Measurements from ENCODE around the gene IGF1R.
A peak's percentile ranks its signal among the peaks of the same experiment; 100 is the strongest.

IGF1R gene

GRCh38 chr15:98830034-98830634 lies 181.8 kb downstream of the IGF1R start:
- DNase-seq (ENCODE audit: low spot score): no peak

DNA sequence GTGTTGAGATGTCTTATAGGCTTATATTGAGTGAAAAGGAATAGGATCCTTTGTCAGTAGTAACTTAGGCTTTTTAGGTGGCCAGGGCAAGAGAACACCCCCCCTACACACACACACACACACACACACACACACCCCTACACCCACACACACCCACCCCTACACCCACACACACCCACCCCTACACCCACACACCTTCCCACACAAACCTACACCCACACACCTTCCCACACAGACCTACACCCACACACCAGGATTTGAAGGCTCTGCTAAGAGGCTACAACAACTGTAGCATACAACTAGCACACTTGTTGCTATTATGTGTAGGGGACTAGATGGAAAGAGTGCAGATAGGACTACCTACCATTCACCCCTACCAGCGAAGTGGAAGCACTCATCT lies 186.6 kb downstream of the IGF1R start:
- no peak for DNase-seq (ENCODE audit: low spot score)

- no peak for DNase-seq (ENCODE audit: low spot score)
Observed at GRCh38 chr15:98835876-98836275, 187.5 kb downstream of the IGF1R start.

GRCh38 chr15:98838387-98839259 lies 190.3 kb downstream of the IGF1R start:
- DNase-seq (ENCODE audit: low spot score): no peak

- DNase-seq (ENCODE audit: low spot score): no peak
Observed at GRCh38 chr15:98840053-98840452, 191.7 kb downstream of the IGF1R start.

DNA sequence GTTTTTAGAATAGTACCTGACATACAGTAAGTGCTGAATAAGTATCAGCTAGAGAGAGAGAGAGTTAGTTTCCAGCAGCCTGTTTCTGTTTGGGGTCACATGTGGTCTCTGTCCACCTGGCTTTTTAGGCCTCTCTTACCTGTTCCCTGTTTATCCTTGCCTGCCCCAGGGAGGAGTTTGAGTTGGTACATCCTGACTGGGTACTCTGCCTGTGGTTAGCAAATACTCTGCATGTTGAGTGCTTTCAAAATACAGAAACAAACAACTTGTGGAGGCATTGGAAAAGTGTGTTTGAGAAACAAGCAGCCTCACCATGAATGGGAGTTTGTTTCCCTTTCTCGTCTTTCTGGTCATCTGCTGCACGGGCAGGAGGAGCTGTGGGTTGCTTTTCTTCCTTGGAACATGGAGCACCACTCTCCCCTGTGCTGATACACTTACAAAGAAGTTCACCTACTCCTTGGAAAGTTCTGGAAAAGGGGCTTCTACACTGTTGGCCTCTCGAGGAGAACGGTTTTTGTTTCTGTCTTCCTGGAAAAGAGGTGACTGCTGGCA lies 193.2 kb downstream of the IGF1R start:
- DNase-seq (ENCODE audit: low spot score): no peak

- DNase-seq (ENCODE audit: low spot score): no peak
Observed at GRCh38 chr15:98842192-98842972, 194.0 kb downstream of the IGF1R start.

DNA sequence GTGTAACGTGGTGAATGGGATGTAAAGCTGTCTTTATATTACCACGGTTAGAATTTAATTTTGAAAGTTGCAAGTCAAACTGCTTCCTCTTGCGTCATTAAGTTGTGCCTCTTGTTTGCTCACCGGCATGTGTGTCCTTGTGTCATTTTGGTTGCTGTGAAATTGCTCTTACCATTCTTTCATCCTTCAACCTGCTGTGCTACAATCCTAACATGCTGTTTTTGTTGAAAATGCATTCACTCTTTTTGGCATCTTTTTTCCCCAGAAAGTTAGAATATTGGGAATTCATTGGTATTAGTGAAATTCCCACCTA lies 194.6 kb downstream of the IGF1R start:
- no peak for DNase-seq (ENCODE audit: low spot score)

DNA sequence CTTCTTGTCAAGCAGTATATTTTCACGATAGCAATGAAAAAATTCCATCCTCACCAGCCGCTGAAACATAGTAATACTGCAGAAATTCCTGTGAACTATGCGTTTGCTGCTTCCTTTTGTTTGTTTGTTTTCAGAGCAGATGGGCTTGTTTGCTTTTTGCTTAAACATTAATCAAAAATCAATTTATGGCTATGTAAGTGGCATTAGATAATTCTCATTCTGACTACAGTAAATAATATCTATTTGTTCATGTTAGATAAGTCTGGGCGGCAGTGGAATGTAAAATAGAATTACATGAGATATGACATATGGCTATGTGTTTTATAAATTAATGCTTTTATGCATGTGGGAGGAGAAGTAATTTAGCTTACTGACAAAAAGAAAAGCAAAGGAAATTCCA lies 195.5 kb downstream of the IGF1R start:
- DNase-seq (ENCODE audit: low spot score): no peak

DNA sequence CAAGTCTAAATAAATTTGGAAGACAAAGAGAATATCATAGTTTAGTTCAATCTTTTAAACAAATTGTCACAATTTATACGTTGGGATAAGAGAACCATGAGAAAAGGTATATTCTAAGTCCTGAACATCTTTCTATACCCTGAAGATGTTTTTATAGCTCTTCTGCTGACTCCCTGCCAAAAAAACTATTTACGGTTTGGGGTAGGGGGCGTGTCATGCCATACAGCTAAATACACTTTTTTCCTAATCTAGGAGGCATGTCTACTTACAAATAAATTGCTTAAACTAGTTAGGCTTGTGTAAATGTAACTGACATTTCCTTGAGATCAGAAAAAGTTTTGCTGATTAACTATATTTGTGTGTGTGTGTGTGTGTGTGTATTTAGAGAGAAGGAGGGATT lies 195.9 kb downstream of the IGF1R start:
- no peak for DNase-seq (ENCODE audit: low spot score)

DNA sequence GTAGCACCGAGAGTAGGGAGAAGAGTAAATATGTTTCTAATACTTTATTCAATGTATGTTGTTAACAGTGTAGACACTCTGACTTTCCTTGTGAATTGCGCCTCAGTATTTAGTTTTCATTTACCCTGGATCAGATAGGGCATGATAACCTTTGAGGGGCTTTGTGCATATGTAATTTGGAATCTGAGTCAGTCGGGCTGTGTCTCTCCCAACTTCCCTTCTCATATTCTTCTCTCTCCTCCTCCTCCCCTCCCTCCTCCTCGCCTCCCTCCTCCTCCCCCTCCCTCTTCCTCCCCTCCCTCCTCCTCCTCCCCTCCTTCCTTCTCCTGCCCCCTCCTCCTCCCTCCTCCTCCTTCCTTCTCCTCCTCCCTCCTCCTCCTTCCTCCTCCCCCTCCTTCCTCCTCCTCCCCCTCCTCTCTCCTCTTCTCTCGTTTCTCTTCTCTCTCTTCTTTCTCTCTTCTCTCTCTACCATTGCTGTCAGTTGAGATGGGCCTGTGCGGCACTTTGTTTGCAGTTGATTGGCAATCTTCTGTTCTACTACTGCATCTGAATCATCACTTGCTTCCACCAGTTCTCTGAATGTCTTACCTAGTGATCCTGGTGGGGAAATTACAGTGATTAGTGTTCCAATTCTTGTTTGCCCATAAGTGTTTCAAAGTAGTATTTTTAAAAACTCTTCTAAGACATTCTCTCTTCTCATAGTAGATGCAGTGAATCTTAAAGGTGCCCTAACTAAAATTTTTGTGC lies 197.0 kb downstream of the IGF1R start:
- no peak for DNase-seq (ENCODE audit: low spot score)

DNA sequence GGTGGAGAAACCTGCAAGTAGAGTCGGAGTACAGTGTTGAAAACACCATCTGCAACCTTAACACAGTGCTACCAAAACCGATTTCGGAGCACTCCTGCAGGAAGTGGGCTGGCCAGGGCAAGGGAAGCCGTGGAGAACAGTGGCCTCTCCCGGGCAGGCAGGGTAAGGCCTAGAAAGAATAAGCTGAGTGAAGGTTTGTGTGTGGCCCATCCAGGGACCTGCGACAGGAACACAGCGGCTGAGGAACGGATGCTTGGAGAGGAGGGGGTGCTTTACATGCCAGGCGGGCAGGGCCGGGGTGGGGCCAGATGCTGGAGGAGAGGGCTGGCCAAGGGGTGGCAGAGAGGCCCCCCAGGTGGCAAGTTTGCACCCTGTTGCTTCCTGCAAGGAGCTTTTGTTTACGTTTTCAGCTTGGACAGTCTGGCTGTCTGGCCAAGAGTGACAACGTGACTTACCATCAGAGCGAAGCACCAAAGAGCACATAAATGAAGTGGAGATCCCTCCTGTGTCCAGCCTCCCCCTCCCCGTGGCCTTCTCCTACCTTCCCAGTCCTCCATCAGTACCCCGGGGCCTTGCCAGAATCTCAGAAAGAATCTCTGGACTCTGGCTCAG lies 202.7 kb downstream of the IGF1R start:
- DNase-seq (ENCODE audit: low spot score): peak; percentile 48

DNA sequence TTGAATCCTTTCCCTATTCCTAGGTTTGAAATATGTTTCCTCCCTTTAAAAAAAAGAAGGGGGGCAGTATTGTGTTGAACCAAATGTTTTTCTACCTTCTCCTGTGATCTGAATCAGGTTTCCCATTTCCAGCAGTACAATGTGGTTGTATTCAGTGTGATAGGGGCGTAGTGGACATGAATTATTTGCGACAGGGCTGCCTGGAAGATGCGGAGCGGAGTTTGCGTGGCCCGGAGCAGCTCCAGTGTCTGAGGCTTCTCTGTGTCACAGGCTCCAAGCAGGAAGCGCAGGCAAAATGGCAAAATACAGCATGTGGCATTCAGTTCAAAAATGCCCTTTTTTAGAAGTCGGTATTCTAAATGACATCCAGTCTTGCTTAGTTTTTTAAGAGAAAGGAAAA lies 204.8 kb downstream of the IGF1R start:
- peak; percentile 70 for DNase-seq (ENCODE audit: low spot score)

DNA sequence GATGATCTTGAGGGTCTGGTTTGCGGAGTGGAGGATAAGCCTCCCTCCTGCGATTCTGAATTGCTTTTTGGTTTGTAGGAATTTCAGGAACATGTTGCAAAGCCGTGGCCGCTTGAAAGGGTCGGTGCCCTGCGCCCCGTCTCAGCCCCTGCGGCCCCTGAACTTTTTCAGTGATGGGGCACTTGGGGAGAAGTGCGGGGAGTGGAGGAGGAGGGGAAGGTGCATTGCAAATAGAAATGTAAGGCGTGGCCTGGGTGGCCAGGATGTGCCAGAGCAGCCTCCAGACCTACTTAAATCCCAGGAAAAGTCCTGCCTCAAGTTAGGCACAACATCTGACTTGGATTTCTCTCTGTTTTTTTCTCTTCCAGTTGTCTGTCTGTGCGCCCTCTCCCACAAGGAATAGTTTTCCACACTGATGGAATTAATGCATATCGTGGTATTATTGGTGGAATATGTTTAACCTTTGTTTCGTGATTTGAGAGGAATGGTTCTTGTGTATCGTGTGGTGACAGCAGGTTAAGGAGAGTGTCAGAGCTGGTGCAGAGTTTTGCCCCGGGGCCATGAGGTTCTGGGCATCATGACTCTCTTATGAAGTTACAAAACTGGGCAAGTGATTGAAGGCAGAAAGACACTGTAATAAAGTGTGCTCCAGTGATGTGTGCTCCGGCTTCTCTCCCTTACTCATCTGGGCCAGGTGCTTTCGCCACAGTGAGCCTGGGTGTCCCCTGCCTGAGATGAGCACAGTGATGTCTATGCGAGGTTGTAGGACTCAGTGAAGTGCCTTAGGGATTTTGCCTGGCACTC lies 205.5 kb downstream of the IGF1R start:
- DNase-seq (ENCODE audit: low spot score): no peak

DNA sequence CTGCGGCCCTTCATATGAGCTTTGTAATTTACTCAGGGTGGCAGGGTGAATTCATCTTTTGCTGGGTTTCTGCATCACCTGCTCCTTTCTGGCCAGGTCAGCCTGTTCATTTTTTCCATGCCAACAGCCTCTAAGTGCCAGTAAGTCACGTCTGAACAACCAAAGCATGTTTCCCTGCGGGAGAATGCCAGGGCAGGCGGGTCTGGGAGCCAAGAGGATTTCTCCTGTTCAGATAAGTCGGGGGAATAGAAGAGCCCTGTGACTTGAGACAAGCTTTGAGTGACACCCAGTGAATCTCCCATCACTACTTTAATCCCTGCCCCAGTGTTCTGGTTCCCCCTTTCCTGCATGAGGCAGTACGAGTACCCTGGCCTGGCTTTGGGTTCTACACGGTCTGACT lies 206.2 kb downstream of the IGF1R start:
- no peak for DNase-seq (ENCODE audit: low spot score)

DNA sequence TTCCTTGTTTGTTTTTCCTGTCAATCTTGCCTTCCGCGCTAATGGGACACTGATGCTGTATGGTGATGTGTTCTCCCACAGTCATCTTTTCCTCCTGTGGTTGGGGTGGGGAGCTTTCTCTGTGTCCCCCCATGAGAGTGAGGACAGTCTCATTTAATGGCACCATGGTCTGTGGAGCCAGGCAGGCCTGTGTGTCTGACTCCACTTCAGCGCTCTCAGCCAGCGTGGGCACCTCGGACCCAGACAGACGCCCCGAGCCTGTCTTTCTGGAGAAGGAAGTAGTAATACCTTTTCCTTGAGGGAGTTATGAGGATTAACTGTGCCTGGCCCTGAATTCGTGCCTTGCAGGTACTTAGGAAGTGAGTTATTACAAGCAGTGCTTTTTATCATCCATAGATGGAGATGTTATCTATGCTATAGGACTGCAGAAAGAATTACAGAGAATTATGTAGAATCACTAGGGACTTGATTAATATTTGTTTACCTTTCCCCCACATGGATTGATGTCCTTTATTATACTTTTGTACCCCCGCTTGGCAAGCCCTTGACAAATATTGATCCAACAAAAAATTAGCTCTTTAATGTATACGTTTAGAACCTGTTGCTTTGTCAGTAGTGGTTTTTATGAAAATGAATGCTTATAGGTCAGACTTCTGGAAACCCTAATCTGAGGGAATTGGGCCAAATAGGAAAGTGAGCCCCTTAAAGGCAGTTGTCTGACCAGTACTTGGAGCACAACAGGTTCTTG lies 206.9 kb downstream of the IGF1R start:
- no peak for DNase-seq (ENCODE audit: low spot score)

- DNase-seq (ENCODE audit: low spot score): no peak
Observed at GRCh38 chr15:98855815-98856531, 207.6 kb downstream of the IGF1R start.

DNA sequence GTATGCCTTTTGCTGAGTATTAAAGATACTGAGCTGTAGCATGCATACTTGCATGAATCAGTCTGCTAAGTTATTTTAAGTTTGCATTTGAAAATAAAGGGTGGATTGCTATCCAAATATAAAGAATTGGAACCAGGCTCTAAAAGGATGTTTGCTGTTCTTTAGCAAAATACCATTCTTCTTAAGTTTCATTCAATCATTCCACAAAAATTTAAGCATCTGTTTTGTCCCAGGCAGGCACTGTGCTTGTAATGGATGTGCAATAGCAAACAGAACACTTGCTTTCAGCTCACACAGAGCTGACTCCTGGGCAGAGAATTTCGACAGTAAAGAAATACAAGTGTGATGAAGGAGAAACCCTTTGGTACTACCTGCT lies 208.2 kb downstream of the IGF1R start:
- no peak for DNase-seq (ENCODE audit: low spot score)

- no peak for DNase-seq (ENCODE audit: low spot score)
Observed at GRCh38 chr15:98858610-98859023, 210.3 kb downstream of the IGF1R start.

All from germinal center (tissue), 1 donor.